Fibroblast of skin of abdomen (primary cell): Measurements from ENCODE around the gene DHX9.
"Not testable (repeated sequence)": the region's sequence is repeated elsewhere in the genome, so short reads cannot be mapped to it uniquely, and the experiment has no call there.

Experiments
- DNase-seq: peaks from one replicate; pipeline ENCODE4 v3.0.0-alpha.2; 2013

Gene DHX9

GRCh38 chr1:182890927-182891610 is 51.9 kb downstream of the DHX9 start:
- no peak for DNase-seq

- no peak for DNase-seq
These were observed 58.5 kb downstream of the DHX9 start for GRCh38 chr1:182897696-182898095.

- DNase-seq, result not testable (repeated sequence)
These were observed 62.8 kb downstream of the DHX9 start for GRCh38 chr1:182901946-182902345.

GRCh38 chr1:182905321-182905720 is 66.2 kb downstream of the DHX9 start:
- DNase-seq, result no peak

GRCh38 chr1:182909578-182909977 is 70.4 kb downstream of the DHX9 start:
- DNase-seq, result no peak

- DNase-seq, result no peak
These were observed 71.0 kb downstream of the DHX9 start for GRCh38 chr1:182910143-182910542.

- DNase-seq, result no peak
These were observed 74.3 kb downstream of the DHX9 start for GRCh38 chr1:182913401-182913800.

GRCh38 chr1:182917378-182917777 is 78.2 kb downstream of the DHX9 start:
- DNase-seq, result no peak

GRCh38 chr1:182925661-182926060 is 86.5 kb downstream of the DHX9 start:
- no peak for DNase-seq

- DNase-seq, result no peak
These were observed 88.7 kb downstream of the DHX9 start for GRCh38 chr1:182927693-182928433.

GRCh38 chr1:182930985-182931384 is 91.8 kb downstream of the DHX9 start:
- DNase-seq, result no peak

- no peak for DNase-seq
These were observed 96.6 kb downstream of the DHX9 start for GRCh38 chr1:182935716-182936115.
